ENCODE measurements around the gene THAP11.

The THAP11 gene

DNA sequence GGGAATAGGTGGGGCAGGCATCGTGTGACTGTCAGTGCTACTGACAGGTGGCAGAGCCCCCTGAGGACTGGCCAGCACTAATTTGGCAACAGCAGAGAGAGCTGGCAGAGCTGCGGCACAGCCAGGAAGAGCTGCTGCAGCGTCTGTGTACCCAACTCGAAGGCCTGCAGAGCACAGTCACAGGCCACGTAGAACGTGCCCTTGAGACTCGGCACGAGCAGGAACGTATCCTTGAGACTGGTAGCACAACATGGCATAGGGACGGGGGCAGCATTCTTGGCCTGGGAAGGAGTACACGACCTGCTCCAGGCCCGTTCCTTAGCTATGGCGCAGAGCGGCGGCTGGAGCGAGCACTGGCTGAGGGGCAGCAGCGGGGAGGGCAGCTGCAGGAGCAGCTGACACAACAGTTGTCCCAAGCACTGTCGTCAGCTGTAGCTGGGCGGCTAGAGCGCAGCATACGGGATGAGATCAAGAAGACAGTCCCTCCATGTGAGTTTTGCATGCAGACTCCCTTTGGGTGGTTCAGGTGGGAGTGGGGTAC, 39.6 kb downstream of the THAP11 start:
- in situ Hi-C loops (cut with MboI; ENCODE audit: low sequenced_read_pairs) = no loop called here

DNA sequence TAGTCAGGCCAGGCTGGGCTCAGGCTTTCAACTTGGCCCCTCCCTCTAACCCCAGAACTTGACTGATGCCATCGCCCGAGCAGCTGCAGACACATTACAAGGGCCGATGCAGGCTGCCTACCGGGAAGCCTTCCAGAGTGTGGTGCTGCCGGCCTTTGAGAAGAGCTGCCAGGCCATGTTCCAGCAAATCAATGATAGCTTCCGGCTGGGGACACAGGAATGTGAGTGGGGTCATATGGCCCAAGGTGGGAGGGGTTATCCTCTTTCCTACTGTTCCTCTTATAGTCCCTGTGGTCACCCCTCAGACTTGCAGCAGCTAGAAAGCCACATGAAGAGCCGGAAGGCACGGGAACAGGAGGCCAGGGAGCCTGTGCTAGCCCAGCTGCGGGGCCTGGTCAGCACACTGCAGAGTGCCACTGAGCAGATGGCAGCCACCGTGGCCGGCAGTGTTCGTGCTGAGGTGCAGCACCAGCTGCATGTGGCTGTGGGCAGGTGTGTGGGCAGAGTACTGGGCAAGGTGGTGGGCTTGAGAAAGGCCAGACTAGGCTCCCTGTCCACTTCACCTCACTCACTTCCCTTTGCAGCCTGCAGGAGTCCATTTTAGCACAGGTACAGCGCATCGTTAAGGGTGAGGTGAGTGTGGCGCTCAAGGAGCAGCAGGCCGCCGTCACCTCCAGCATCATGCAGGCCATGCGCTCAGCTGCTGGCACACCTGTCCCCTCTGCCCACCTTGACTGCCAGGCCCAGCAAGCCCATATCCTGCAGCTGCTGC, 40.4 kb downstream of the THAP11 start:
- in situ Hi-C loops (cut with MboI; ENCODE audit: low sequenced_read_pairs) = no loop called here

DNA sequence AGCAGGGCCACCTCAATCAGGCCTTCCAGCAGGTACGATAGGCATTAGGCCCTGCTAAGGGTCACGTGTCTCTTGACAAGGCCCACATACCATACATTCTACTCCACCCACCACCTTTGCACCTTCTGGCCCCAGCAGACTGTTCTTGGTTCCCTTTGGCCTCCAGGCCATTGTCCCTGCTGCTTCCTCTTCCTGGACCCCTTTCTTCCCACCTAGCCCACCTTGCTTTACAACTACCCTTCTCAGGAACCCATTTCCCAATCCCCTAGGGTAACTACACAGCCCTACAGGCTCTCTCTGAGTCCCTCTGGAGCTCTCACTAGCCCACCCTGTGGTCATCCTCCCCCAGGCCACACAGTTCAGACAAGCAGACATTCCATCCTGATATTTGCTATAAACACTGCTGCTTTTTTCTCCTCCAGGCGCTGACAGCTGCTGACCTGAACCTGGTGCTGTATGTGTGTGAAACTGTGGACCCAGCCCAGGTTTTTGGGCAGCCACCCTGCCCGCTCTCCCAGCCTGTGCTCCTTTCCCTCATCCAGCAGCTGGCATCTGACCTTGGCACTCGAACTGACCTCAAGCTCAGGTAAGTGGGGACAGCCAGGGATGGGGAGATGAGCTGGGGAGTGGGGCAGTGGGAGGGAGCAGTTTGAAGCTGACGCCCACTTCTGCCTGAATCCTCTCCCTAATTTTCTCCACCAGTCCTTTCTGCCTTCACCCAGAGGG, 41.2 kb downstream of the THAP11 start:
- in situ Hi-C loops (cut with MboI; ENCODE audit: low sequenced_read_pairs) = no loop called here

DNA sequence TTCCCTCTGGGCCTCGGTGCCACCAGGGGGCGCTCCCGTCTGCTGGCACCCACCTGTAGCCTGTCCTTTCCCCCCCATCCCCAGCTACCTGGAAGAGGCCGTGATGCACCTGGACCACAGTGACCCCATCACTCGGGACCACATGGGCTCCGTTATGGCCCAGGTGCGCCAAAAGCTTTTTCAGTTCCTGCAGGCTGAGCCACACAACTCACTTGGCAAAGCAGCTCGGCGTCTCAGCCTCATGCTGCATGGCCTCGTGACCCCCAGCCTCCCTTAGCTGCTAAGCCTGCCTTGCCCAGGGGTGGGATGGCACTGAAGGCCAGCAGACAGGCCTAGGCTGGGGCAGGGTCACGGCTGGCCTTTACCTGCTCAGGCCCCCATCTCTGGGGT, 41.7 kb downstream of the THAP11 start:
- in situ Hi-C loops (cut with MboI; ENCODE audit: low sequenced_read_pairs) = no loop called here

DNA sequence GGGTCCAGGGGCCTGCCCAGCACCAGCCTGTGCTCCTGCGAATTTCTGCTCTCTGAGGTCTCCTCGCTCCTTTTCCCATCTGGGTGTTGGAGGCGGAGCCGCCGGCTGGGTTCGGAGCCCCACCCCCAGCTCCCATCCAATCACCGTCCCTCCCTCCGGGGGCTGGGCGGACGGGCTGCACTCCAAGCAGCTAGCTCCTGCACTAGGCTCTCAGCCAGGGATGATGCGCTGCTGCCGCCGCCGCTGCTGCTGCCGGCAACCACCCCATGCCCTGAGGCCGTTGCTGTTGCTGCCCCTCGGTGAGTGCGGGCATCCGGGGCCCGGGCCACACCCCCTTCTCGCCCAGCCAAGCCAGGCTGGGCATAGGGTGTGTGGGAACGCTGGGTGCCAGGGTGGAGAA, 42.6 kb downstream of the THAP11 start, which contains the start of gene NRN1L:
TSS of gene NRN1L (plus strand) at position 202 of the 400 bp plus-strand sequence. CDS start at position 221, 19 bp downstream.
- in situ Hi-C loops (cut with MboI; ENCODE audit: low sequenced_read_pairs) = no loop called here

- in situ Hi-C loops (cut with MboI; ENCODE audit: low sequenced_read_pairs) = no loop called here
Measured at GRCh38 chr16:67885545-67885944, 43.4 kb downstream of the THAP11 start.

DNA sequence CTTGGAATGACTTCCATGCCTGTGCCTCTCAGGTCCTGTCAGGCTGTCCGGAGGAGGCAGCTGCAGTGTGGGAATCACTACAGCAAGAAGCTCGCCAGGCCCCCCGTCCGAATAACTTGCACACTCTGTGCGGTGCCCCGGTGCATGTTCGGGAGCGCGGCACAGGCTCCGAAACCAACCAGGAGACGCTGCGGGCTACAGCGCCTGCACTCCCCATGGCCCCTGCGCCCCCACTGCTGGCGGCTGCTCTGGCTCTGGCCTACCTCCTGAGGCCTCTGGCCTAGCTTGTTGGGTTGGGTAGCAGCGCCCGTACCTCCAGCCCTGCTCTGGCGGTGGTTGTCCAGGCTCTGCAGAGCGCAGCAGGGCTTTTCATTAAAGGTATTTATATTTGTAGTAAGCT, 43.9 kb downstream of the THAP11 start:
- in situ Hi-C loops (cut with MboI; ENCODE audit: low sequenced_read_pairs) = no loop called here

DNA sequence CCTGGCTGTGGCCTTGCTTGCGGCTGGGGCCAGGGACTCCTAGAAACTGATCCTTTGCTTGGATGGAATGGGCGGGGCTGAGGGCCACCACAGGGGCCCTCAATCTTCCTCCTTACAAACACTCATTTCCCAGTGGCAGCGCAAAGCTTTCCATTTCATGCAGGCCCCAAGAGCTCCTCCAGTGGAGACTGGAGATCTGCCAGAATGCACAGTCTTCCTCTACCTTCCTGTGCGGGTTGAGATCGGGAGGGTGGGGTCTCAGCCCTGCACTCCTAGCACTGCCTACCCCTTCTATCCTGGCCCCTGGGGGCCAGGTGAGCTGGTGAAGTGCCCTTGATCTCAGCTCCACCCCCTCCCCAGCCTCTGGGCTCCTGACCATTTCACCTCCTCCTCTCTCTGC, 44.3 kb downstream of the THAP11 start:
- in situ Hi-C loops (cut with MboI; ENCODE audit: low sequenced_read_pairs) = no loop called here

DNA sequence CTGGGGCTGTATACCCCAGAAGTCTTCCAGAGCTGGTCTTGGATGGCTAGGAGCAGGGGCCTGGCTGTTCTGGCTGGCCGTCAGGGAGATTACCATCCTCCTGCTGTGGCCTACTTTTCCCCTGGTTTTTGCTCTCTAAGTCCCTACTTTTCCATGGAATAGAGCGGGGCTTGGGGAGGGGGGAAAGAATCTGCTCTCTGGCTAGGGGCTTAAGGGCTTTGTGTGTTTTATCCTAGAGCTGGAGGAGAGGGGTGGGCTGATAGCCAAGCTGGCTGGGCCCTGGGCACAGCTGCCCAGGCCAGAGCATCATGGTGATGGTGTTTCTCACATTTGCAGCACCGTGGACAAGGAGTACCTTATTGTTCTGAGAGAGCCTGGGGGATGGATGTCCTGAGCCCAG, 46.2 kb downstream of the THAP11 start:
- in situ Hi-C loops (cut with MboI; ENCODE audit: low sequenced_read_pairs) = no loop called here

GRCh38 chr16:67892375-67892774, 50.3 kb downstream of the THAP11 start:
- in situ Hi-C loops (cut with MboI; ENCODE audit: low sequenced_read_pairs) = no loop called here

DNA sequence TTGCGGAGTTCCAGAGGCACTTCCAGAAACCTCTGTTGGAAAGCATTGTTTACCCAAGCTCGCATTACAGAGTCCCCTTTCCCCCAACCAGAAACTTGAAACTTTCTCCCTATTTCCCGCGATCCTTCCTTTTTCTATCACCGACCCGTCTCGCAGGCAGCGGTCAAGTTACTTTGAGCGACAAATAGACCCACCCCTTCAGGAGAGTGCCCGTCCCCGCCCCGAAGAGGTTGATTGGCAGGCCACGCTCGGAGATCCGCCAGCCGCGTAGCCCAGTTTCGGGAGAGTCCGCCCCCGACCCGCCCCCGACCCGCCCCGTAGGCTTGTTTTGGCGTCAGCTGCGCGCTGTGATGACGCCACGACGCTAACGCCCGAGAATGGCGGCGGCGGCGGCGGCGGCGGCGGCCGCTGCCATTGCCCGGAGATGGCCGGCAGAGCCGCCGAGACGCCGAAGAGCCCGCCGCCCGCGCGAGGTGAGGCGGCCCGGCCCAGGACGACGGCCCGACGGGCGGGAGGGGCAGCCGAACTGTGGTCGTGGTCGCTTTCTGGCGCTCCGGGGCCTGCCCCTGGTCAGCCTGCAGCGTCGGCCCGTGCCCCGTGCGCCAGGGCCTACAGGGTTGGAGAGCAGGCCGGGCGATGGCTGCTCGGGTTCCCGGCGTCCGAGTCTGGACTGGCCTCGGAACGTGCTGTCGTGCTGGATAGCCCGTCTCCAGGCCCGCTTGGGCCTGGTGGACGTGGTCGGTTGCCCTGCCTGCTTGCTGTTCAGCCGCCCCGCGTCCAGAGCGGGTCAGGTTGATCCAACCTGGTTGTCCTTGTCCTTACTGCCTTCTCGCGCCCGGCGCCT, 51.0 kb downstream of the THAP11 start, which contains the start of gene PSKH1:
TSS of gene PSKH1 (plus strand) at position 356 of the 844 bp plus-strand sequence. CDS start 15,496 bp downstream, outside the sequence.
- in situ Hi-C loops (cut with MboI; ENCODE audit: low sequenced_read_pairs) = no loop called here
